Natural killer cell (primary cell): Measurements from ENCODE around the gene ALDH1A3. TPM values are rescaled to one million over a fixed set of nuclear protein-coding genes. Genes with fewer than 3 reads are reported as not detected.
A peak's percentile ranks its signal among the peaks of the same experiment; 100 is the strongest.

Experiments used
- ATAC-seq, 3 donors: fragments of 150-1000 bp in 2 of 3; fragments of 200-7000 bp in 1 of 3; cut with Tn5 transposase; 1 replicate in 1 of 3; 2 replicates in 2 of 3; pipeline ENCODE4 v1.10.0; 2021; ENCODE audit warnings: mild to moderate bottlenecking in 2 of 3, moderate library complexity in 2 of 3
- DNase-seq, 2 donors: peaks; one replicate each; pipeline versions ENCODE4 v3.0.0 to v3.0.0-alpha.2; 2013 to 2021; ENCODE audit warnings: mixed read lengths in 1 of 2
- H3K27ac ChIP-seq: one replicate; pipeline ENCODE4 v1.5.1; 2013; ENCODE audit warnings: mild to moderate bottlenecking, low read length
- H3K27me3 ChIP-seq: one replicate; pipeline ENCODE4 v1.6.1; 2013; ENCODE audit warnings: low read length; ENCODE audit not compliant: control insufficient read depth, insufficient read depth
- H3K36me3 ChIP-seq: one replicate; pipeline ENCODE4 v1.6.1; 2013; ENCODE audit warnings: low read length; ENCODE audit not compliant: control insufficient read depth, insufficient read depth
- H3K4me1 ChIP-seq: one replicate; pipeline ENCODE4 v1.6.1; 2013; ENCODE audit warnings: low read length; ENCODE audit not compliant: control insufficient read depth, insufficient read depth
- H3K4me3 ChIP-seq: one replicate; pipeline ENCODE4 v1.5.1; 2013; ENCODE audit warnings: low read length
- H3K9me3 ChIP-seq: one replicate; pipeline ENCODE4 v1.6.1; 2013; ENCODE audit warnings: low read length; ENCODE audit not compliant: control insufficient read depth, insufficient read depth
- H3K27ac Mint-ChIP-seq, 2 donors: one replicate each; pipeline ENCODE4 v1.8.0; 2022; ENCODE audit warnings: mild to moderate bottlenecking in 2 of 2, mixed read lengths in 2 of 2, moderate library complexity in 1 of 2
- H3K27me3 Mint-ChIP-seq, 2 donors: one replicate each; pipeline ENCODE4 v1.8.0; 2022; ENCODE audit warnings: low read depth in 2 of 2, mixed read lengths in 2 of 2
- H3K36me3 Mint-ChIP-seq: one replicate; pipeline ENCODE4 v1.8.0; 2022; ENCODE audit warnings: mixed read lengths
- H3K4me1 Mint-ChIP-seq, 2 donors: one replicate each; pipeline ENCODE4 v1.8.0; 2022; ENCODE audit warnings: mixed read lengths in 2 of 2
- H3K4me3 Mint-ChIP-seq: one replicate; pipeline ENCODE4 v1.8.0; 2022; ENCODE audit warnings: mild to moderate bottlenecking, moderate library complexity, mixed read lengths
- H3K9me3 Mint-ChIP-seq, 2 donors: one replicate each; pipeline ENCODE4 v1.8.0; 2022; ENCODE audit warnings: mixed read lengths in 2 of 2
- WGBS: methylation state at CpG from one replicate; pipeline ENCODE4 v1.1.7; 2013; ENCODE audit warnings: missing lambda C conversion rate; ENCODE audit not compliant: insufficient coverage; 5-methylcytosine and 5-hydroxymethylcytosine counted together
- intact Hi-C: fragments of 100-400 bp; cut with micrococcal nuclease; formaldehyde crosslinking; loops from one replicate; pipeline ENCODE4 v1.14.2; 2022
- total RNA-seq, 4 donors: library from RNA; stranded (reverse); fragments of 120-200 nt in 1 of 4; gene quantifications; one replicate each; pipeline versions ENCODE4 v1.2.3 to v1.2.4, GENCODE V29; 2013 to 2022
- TF ChIP-seq, protein P1 (sequence below): fragments of 200-600 bp; IDR thresholded peaks from one replicate; pipeline ENCODE4 v1.8.0; 2022; ENCODE audit warnings: antibody characterized with exemption

Gene ALDH1A3
- total RNA-seq, 3 donors from 2014 or later (not counting 1 experiment from before 2014, with no cell fraction given), result not detected

DNA sequence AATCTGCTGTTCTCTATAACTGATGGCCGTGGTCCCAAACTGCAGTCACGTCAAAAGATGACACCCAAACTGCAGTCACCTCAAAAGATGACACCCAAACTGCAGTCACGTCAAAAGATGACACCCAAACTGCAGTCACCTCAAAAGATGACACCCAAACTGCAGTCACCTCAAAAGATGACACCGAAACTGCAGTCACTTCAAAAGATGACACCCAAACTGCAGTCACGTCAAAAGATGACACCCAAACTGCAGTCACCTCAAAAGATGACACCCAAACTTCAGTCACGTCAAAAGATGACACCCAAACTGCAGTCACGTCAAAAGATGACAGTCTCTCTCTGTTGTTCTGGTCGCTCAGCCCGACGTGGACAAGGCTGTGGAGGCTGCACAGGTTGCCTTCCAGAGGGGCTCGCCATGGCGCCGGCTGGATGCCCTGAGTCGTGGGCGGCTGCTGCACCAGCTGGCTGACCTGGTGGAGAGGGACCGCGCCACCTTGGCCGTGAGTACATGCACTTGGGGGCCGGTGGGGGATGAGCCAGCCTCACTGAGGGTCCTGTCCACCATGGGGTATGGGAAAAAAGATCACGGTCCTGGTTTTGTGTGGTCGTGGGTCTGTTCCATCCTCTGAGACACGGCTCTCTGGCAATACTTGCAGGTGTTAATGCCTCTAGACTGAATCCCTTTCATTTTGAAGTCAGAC lies 7.7 kb downstream of the ALDH1A3 start:
- Mint-ChIP-seq H3K36me3 (no peaks in the 10 kb centered on the region), H3K4me3 (no peak overlapping the region), H3K27me3 (peaks cover 35 to 52% of the 10 kb centered on the region in 2 donors), H3K4me1 (no peaks in the 10 kb centered on the region), H3K27ac (no peak overlapping the region), H3K9me3 (no peaks in the 10 kb centered on the region)
- no peak for ATAC-seq
- intact Hi-C loops, result no loop called here
- WGBS, result 87% methylated on average over 22 of the region's 22 CpGs
- Histone ChIP-seq H3K9me3 (no peaks in the 10 kb centered on the region), H3K4me1 (no peaks in the 10 kb centered on the region), H3K27me3 (peaks cover 8% of the 10 kb centered on the region), H3K36me3 (no peaks in the 10 kb centered on the region), H3K4me3 (no peak overlapping the region), H3K27ac (no peak overlapping the region)
- TF ChIP-seq, protein P1, sequence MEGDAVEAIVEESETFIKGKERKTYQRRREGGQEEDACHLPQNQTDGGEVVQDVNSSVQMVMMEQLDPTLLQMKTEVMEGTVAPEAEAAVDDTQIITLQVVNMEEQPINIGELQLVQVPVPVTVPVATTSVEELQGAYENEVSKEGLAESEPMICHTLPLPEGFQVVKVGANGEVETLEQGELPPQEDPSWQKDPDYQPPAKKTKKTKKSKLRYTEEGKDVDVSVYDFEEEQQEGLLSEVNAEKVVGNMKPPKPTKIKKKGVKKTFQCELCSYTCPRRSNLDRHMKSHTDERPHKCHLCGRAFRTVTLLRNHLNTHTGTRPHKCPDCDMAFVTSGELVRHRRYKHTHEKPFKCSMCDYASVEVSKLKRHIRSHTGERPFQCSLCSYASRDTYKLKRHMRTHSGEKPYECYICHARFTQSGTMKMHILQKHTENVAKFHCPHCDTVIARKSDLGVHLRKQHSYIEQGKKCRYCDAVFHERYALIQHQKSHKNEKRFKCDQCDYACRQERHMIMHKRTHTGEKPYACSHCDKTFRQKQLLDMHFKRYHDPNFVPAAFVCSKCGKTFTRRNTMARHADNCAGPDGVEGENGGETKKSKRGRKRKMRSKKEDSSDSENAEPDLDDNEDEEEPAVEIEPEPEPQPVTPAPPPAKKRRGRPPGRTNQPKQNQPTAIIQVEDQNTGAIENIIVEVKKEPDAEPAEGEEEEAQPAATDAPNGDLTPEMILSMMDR, result no peak
- DNase-seq, result no peak

DNA sequence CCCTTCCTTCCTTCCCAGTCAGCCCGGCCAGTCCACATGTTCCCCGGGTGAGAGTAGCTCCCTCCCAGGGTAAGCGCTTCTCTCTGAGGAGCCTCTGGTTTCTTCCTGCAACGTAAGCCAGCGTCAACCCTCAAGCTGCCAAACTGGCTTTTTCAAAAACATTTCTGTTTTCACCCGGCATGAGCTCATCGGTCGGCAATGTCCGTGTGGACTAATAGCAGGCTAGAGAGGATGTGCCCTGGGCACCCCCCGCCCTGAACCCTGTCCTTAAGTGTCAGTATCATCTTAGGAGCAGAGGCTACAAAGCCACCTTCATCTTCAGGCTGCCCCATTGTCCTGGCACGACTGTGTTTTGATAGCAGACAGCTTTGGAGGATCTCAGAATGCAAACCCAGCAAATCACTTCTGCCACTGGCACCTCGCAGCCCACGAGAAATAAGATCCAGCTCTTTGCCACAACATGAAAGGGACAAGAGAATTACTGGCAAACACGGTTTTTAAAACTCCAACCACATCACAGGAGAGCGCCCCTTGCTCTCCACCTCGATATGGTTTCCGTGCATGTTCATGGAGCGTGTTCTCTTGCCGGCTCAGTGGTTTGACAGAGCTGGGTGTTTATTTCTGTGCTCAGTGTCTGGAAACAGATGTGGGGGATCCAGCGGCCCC lies 9.9 kb downstream of the ALDH1A3 start:
- Mint-ChIP-seq H3K4me1 (no peaks in the 10 kb centered on the region), H3K36me3 (no peaks in the 10 kb centered on the region), H3K4me3 (no peak overlapping the region), H3K9me3 (no peaks in the 10 kb centered on the region), H3K27ac (no peak overlapping the region), H3K27me3 (peaks cover 31 to 43% of the 10 kb centered on the region in 2 donors)
- DNase-seq (peak in 1 of 2 donors; percentile 5), ATAC-seq (no peak)
- H3K27ac ChIP-seq, result no peak overlapping the region
- no peaks in the 10 kb centered on the region for H3K4me1 ChIP-seq
- 26% methylated on average over 20 of the region's 20 CpGs for WGBS
- H3K4me3 ChIP-seq, result no peak overlapping the region
- TF ChIP-seq, protein P1, result no peak
- intact Hi-C loops, result no loop called here
- H3K36me3 ChIP-seq, result no peaks in the 10 kb centered on the region
- H3K27me3 ChIP-seq, result peaks cover 5% of the 10 kb centered on the region
- no peaks in the 10 kb centered on the region for H3K9me3 ChIP-seq

DNA sequence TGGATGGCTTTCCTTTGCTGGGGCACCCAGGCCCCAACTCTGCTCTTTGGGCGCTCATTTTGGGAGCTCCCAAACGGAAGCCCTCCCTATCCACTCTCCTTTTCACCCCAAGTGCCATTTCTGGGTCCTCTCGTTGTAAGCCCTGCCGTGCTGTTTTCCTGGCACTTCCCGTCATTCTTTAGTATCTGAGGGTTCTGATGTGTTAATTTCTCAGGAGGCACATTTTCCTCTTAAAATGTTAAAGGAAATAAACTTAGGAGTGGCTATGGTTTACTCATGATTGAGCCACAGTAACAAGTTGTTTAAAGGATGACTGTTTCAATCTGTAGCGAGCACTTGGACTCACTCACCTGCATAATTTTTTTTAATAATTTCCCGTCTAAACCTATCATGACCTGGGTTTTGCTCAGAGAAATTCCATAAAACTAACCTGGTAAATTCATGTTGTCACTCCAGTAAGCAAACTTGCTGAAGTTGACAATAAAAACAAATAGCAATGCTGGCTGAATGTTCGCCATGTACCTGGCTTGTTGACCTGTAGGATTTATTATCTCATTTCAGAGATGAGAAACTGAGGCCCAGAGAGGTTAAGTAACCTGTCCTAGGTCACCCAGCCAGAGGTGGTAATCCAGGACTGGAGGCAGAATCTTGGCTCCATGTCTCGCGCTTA lies 10.6 kb downstream of the ALDH1A3 start:
- TF ChIP-seq, protein P1, result no peak
- ATAC-seq (no peak), DNase-seq (no peak)
- H3K4me1 Mint-ChIP-seq, result no peaks in the 10 kb centered on the region
- no peak overlapping the region for H3K4me3 Mint-ChIP-seq
- no peak overlapping the region for H3K27ac ChIP-seq
- WGBS, result 77% methylated on average over 9 of the region's 10 CpGs
- peaks cover 25 to 38% of the 10 kb centered on the region in 2 donors for H3K27me3 Mint-ChIP-seq
- no peaks in the 10 kb centered on the region for H3K36me3 ChIP-seq
- H3K4me3 ChIP-seq, result no peak overlapping the region
- H3K27me3 ChIP-seq, result peaks cover 5% of the 10 kb centered on the region
- H3K4me1 ChIP-seq, result no peaks in the 10 kb centered on the region
- no peak overlapping the region for H3K27ac Mint-ChIP-seq
- H3K9me3 ChIP-seq, result no peaks in the 10 kb centered on the region
- H3K36me3 Mint-ChIP-seq, result no peaks in the 10 kb centered on the region
- intact Hi-C loops, result no loop called here
- no peaks in the 10 kb centered on the region for H3K9me3 Mint-ChIP-seq
